ENCODE data around the gene CCDC144A. TPM values are rescaled to one million over a fixed set of nuclear protein-coding genes. Genes with fewer than 3 reads are reported as not detected.
"Not testable (repeated sequence)": the region's sequence is repeated elsewhere in the genome, so short reads cannot be mapped to it uniquely, and the experiment has no call there.

Gene CCDC144A
- total RNA-seq, 2 donors from 2014 or later: 3.1 to 13.3 TPM

GRCh38 chr17:16817940-16818339, 127.9 kb downstream of the CCDC144A start:
- ATAC-seq (replicated peaks in 1 of 2); H3K4me3 Mint-ChIP-seq; H3K9me3 Mint-ChIP-seq: not testable (repeated sequence)

GRCh38 chr17:16818340-16818739, 128.3 kb downstream of the CCDC144A start:
- DNase-seq (no peak), ATAC-seq (replicated peaks in 1 of 2) (no peak)
- Mint-ChIP-seq H3K36me3 (ENCODE audit: insufficient read depth in 2 of 2) (no peaks in the 10 kb centered on the region), H3K4me3 (no peak overlapping the region), H3K9me3 (no peaks in the 10 kb centered on the region), H3K27ac (no peak overlapping the region), H3K27me3 (ENCODE audit: low read depth) (peaks cover 8% of the 10 kb centered on the region), H3K4me1 (ENCODE audit: low read depth) (no peaks in the 10 kb centered on the region)

More at GRCh38 chr17:16817940-16818339, 127.9 kb downstream of the CCDC144A start:
- DNase-seq; H3K27me3 Mint-ChIP-seq (ENCODE audit: low read depth); H3K27ac Mint-ChIP-seq; H3K36me3 Mint-ChIP-seq (ENCODE audit: insufficient read depth in 2 of 2); H3K4me1 Mint-ChIP-seq (ENCODE audit: low read depth): not testable (repeated sequence)

GRCh38 chr17:16818821-16819683, 129.0 kb downstream of the CCDC144A start:
- H3K4me1 Mint-ChIP-seq (ENCODE audit: low read depth): no peaks in the 10 kb centered on the region
- peaks cover 8% of the 10 kb centered on the region for H3K27me3 Mint-ChIP-seq (ENCODE audit: low read depth)
- no peak overlapping the region for H3K27ac Mint-ChIP-seq
- H3K4me3 Mint-ChIP-seq: no peak overlapping the region
- no peaks in the 10 kb centered on the region for H3K9me3 Mint-ChIP-seq
- DNase-seq (no peak), ATAC-seq (replicated peaks in 1 of 2) (no peak)
- H3K36me3 Mint-ChIP-seq (ENCODE audit: insufficient read depth in 2 of 2): no peaks in the 10 kb centered on the region

GRCh38 chr17:16820161-16820877, 130.3 kb downstream of the CCDC144A start:
- no peaks in the 10 kb centered on the region for H3K9me3 Mint-ChIP-seq
- peaks cover 8% of the 10 kb centered on the region for H3K27me3 Mint-ChIP-seq (ENCODE audit: low read depth)
- H3K4me3 Mint-ChIP-seq: no peak overlapping the region
- ATAC-seq (replicated peaks in 1 of 2) (no peak), DNase-seq (no peak)
- H3K36me3 Mint-ChIP-seq (ENCODE audit: insufficient read depth in 2 of 2): no peaks in the 10 kb centered on the region
- no peaks in the 10 kb centered on the region for H3K4me1 Mint-ChIP-seq (ENCODE audit: low read depth)
- H3K27ac Mint-ChIP-seq: no peak overlapping the region

- ATAC-seq (replicated peaks in 1 of 2) (no peak), DNase-seq (no peak)
- no peaks in the 10 kb centered on the region for H3K36me3 Mint-ChIP-seq (ENCODE audit: insufficient read depth in 2 of 2)
- H3K27me3 Mint-ChIP-seq (ENCODE audit: low read depth): peaks cover 8% of the 10 kb centered on the region
- no peak overlapping the region for H3K27ac Mint-ChIP-seq
- peaks cover 0 to 2% of the 10 kb centered on the region in 2 donors for H3K9me3 Mint-ChIP-seq
- H3K4me1 Mint-ChIP-seq (ENCODE audit: low read depth): no peaks in the 10 kb centered on the region
- no peak overlapping the region for H3K4me3 Mint-ChIP-seq
Observed at GRCh38 chr17:16820979-16821543, 131.0 kb downstream of the CCDC144A start.

GRCh38 chr17:16822133-16822532, 132.1 kb downstream of the CCDC144A start:
- not testable (repeated sequence) for H3K27ac Mint-ChIP-seq; ATAC-seq (replicated peaks in 1 of 2); H3K36me3 Mint-ChIP-seq (ENCODE audit: insufficient read depth in 2 of 2); H3K4me3 Mint-ChIP-seq; H3K27me3 Mint-ChIP-seq (ENCODE audit: low read depth); H3K9me3 Mint-ChIP-seq; DNase-seq; H3K4me1 Mint-ChIP-seq (ENCODE audit: low read depth)

GRCh38 chr17:16823768-16824406, 133.8 kb downstream of the CCDC144A start:
- DNase-seq; H3K27me3 Mint-ChIP-seq (ENCODE audit: low read depth); ATAC-seq (replicated peaks in 1 of 2); H3K27ac Mint-ChIP-seq; H3K36me3 Mint-ChIP-seq (ENCODE audit: insufficient read depth in 2 of 2); H3K9me3 Mint-ChIP-seq; H3K4me3 Mint-ChIP-seq; H3K4me1 Mint-ChIP-seq (ENCODE audit: low read depth): not testable (repeated sequence)

Other genes with a start within 250 kb of the CCDC144A start
- gene LRRC75A, start 198.0 kb upstream of the CCDC144A start, total RNA-seq: 1 to 10 TPM; 2.6 to 3.4 TPM
- gene ZNF287, start 121.0 kb upstream of the CCDC144A start, total RNA-seq: 1 to 10 TPM; 7.3 to 9.2 TPM
- gene ZNF624, start 36.4 kb upstream of the CCDC144A start, total RNA-seq: 1 to 10 TPM; 6.9 to 8.4 TPM